ENCODE measurements around the gene DNHD1. TPM values are rescaled to one million over a fixed set of nuclear protein-coding genes. Genes with fewer than 3 reads are reported as not detected.
A peak's percentile ranks its signal among the peaks of the same experiment; 100 is the strongest.

Gene DNHD1
- total and polyA plus RNA-seq, 9 of the 15 experiments (the other 6 are each of a cell fraction or from before 2014, with no cell fraction given): 0.82 to 9.7 (median 3.8) TPM

DNA sequence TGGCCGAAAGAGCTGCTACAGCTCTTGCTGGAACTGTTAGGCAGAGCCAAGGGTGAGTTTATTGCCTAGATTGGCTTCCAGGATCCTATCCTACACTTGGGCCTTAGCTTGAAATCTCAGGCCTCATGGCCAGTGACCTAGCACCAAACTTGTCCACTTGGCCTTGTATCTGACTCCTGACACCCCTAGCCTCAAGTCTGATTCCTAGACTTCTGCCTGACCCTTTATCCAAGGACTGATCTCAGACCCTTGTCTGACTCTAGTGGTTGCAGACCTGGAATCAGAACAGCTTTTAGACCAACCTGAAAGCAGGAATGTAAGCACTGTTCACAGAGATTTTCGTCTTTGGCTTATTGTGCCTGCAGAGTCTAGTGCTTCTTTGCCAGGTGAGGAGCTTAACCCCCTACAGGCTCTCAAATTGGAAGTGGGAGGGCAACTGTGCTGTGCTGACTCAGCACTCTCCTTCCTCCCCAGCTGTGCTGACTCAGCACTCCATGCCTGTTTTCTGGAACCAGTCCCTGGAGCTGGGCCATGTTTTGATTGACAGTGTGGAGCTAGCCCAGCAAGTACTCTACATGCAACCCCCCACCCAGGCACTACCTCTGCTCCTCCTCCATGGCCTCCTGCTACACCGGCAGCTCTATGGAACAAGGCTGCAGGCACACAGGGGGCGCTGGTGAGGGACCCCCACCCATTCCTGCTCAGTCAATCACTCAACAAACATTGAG is 71.3 kb downstream of the DNHD1 start (continued):
- TF ChIP-seq, protein P1, sequence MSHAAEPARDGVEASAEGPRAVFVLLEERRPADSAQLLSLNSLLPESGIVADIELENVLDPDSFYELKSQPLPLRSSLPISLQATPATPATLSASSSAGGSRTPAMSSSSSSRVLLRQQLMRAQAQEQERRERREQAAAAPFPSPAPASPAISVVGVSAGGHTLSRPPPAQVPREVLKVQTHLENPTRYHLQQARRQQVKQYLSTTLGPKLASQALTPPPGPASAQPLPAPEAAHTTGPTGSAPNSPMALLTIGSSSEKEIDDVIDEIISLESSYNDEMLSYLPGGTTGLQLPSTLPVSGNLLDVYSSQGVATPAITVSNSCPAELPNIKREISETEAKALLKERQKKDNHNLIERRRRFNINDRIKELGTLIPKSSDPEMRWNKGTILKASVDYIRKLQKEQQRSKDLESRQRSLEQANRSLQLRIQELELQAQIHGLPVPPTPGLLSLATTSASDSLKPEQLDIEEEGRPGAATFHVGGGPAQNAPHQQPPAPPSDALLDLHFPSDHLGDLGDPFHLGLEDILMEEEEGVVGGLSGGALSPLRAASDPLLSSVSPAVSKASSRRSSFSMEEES (CRISPR knock-in tag; IDR thresholded peaks at IDR 0.05): no peak
- TF ChIP-seq ZNF408 (CRISPR knock-in tag; IDR thresholded peaks at IDR 0.05; ENCODE audit: low read depth) (no peak), ZNF696 (CRISPR knock-in tag; conservative IDR thresholded peaks at IDR 0.05) (no peak), CBFA2T2 (conservative IDR thresholded peaks at IDR 0.05) (peak; percentile 75), ZKSCAN1 (IDR thresholded peaks at IDR 0.05; ENCODE audit: low read depth, low read length) (peak; percentile 54; the same call in 1 of the 2 replicates), SMAD1 (IDR thresholded peaks at IDR 0.05; ENCODE audit: low read depth, low read length, partially characterized antibody) (peak; percentile 38), ILK (tag; IDR thresholded peaks at IDR 0.05; ENCODE audit: borderline replicate concordance, low read depth) (no peak), TAL1 (IDR thresholded peaks at IDR 0.05) (peak; percentile 51; the same call in 1 of the 2 replicates), RUNX1 (IDR thresholded peaks at IDR 0.05; ENCODE audit: low read depth) (no peak), KDM1A (IDR thresholded peaks at IDR 0.05) (peak; percentile 70 to 78; a peak in 3 of 4 replicates), FUS (optimal IDR thresholded peaks at IDR 0.05; ENCODE audit: low read depth, low read length) (no peak), CHD2 (IDR thresholded peaks at IDR 0.05; ENCODE audit: low read depth, low read length) (no peak), TBP (optimal IDR thresholded peaks at IDR 0.05; ENCODE audit: low read depth, low read length) (no peak)
- TF ChIP-seq, protein P2, sequence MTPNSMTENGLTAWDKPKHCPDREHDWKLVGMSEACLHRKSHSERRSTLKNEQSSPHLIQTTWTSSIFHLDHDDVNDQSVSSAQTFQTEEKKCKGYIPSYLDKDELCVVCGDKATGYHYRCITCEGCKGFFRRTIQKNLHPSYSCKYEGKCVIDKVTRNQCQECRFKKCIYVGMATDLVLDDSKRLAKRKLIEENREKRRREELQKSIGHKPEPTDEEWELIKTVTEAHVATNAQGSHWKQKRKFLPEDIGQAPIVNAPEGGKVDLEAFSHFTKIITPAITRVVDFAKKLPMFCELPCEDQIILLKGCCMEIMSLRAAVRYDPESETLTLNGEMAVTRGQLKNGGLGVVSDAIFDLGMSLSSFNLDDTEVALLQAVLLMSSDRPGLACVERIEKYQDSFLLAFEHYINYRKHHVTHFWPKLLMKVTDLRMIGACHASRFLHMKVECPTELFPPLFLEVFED (CRISPR knock-in tag; conservative IDR thresholded peaks at IDR 0.05): no peak; the same call in 1 of the 2 replicates
- TF ChIP-seq, protein P3, sequence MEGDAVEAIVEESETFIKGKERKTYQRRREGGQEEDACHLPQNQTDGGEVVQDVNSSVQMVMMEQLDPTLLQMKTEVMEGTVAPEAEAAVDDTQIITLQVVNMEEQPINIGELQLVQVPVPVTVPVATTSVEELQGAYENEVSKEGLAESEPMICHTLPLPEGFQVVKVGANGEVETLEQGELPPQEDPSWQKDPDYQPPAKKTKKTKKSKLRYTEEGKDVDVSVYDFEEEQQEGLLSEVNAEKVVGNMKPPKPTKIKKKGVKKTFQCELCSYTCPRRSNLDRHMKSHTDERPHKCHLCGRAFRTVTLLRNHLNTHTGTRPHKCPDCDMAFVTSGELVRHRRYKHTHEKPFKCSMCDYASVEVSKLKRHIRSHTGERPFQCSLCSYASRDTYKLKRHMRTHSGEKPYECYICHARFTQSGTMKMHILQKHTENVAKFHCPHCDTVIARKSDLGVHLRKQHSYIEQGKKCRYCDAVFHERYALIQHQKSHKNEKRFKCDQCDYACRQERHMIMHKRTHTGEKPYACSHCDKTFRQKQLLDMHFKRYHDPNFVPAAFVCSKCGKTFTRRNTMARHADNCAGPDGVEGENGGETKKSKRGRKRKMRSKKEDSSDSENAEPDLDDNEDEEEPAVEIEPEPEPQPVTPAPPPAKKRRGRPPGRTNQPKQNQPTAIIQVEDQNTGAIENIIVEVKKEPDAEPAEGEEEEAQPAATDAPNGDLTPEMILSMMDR (IDR thresholded peaks at IDR 0.05 in 2 of 3, conservative IDR thresholded peaks at IDR 0.05 in 1 of 3; ENCODE audit: insufficient read depth in 2 of 3, low read depth in 1 of 3, low read length in 3 of 3): peak; percentile 21 to 50 (median 36); a peak in 5 of 6 replicates
- TF ChIP-seq, protein P4, sequence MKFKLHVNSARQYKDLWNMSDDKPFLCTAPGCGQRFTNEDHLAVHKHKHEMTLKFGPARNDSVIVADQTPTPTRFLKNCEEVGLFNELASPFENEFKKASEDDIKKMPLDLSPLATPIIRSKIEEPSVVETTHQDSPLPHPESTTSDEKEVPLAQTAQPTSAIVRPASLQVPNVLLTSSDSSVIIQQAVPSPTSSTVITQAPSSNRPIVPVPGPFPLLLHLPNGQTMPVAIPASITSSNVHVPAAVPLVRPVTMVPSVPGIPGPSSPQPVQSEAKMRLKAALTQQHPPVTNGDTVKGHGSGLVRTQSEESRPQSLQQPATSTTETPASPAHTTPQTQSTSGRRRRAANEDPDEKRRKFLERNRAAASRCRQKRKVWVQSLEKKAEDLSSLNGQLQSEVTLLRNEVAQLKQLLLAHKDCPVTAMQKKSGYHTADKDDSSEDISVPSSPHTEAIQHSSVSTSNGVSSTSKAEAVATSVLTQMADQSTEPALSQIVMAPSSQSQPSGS (CRISPR knock-in tag; IDR thresholded peaks at IDR 0.05): no peak
- TF ChIP-seq, protein P5, sequence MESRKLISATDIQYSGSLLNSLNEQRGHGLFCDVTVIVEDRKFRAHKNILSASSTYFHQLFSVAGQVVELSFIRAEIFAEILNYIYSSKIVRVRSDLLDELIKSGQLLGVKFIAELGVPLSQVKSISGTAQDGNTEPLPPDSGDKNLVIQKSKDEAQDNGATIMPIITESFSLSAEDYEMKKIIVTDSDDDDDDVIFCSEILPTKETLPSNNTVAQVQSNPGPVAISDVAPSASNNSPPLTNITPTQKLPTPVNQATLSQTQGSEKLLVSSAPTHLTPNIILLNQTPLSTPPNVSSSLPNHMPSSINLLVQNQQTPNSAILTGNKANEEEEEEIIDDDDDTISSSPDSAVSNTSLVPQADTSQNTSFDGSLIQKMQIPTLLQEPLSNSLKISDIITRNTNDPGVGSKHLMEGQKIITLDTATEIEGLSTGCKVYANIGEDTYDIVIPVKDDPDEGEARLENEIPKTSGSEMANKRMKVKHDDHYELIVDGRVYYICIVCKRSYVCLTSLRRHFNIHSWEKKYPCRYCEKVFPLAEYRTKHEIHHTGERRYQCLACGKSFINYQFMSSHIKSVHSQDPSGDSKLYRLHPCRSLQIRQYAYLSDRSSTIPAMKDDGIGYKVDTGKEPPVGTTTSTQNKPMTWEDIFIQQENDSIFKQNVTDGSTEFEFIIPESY (CRISPR knock-in tag; IDR thresholded peaks at IDR 0.05): no peak
